Keratinocyte (primary cell): ENCODE measurements around the gene MICALL1. TPM values are rescaled to one million over a fixed set of nuclear protein-coding genes. Genes with fewer than 3 reads are reported as not detected.

ENCODE experiments used
- DNase-seq: peaks from one replicate; pipeline ENCODE4 v3.0.0-alpha.2; 2011; ENCODE audit warnings: low read depth, missing footprints, low spot score
- FAIRE-seq: peaks from 2 replicates; lab custom pipeline; 2011; peaks lifted over from hg19 to GRCh38; lab: Jason Lieb, UNC
- H2AFZ ChIP-seq: 2 replicates; pipeline ENCODE4 v1.6.0; 2012; ENCODE audit warnings: low read length, control low read depth, inconsistent platforms; ENCODE audit not compliant: control insufficient read depth
- H3K27ac ChIP-seq: 2 replicates; pipeline ENCODE4 v1.5.1; 2011; ENCODE audit warnings: low read length; ENCODE audit not compliant: control insufficient read depth, insufficient read depth
- H3K27me3 ChIP-seq: 3 replicates; pipeline ENCODE4 v1.6.0; 2011; ENCODE audit warnings: low read length; ENCODE audit not compliant: control insufficient read depth, insufficient read depth; ENCODE audit errors: extremely low read depth
- H3K36me3 ChIP-seq, 2 experiments: 2 replicates in 1 of 2; 3 replicates in 1 of 2; pipeline ENCODE4 v1.5.1; 2011; ENCODE audit warnings: low read length in 2 of 2, mild to moderate bottlenecking in 1 of 2; ENCODE audit not compliant: control insufficient read depth in 2 of 2, insufficient read depth in 2 of 2; ENCODE audit errors: extremely low read depth in 1 of 2
- H3K4me1 ChIP-seq: 3 replicates; pipeline ENCODE4 v1.5.1; 2011; ENCODE audit warnings: low read length; ENCODE audit not compliant: control insufficient read depth, insufficient read depth; ENCODE audit errors: extremely low read depth
- H3K4me2 ChIP-seq: 3 replicates; pipeline ENCODE4 v1.6.0; 2011; ENCODE audit warnings: low read depth, low read length; ENCODE audit not compliant: control insufficient read depth, insufficient read depth; ENCODE audit errors: extremely low read depth
- H3K4me3 ChIP-seq, 3 experiments: fragments of 200-600 bp in 1 of 3; sonication (generic) in 1 of 3; 2 replicates in 2 of 3; 3 replicates in 1 of 3; pipeline ENCODE4 v1.5.1; 2011 to 2016; ENCODE audit warnings: low read length in 3 of 3, mild to moderate bottlenecking in 3 of 3, control low read depth in 2 of 3, inconsistent platforms in 1 of 3, low read depth in 1 of 3, mixed read lengths in 1 of 3, mixed run types in 1 of 3, moderate library complexity in 1 of 3; ENCODE audit not compliant: control insufficient read depth in 2 of 3, insufficient read depth in 2 of 3; ENCODE audit errors: extremely low read depth in 1 of 3
- H3K79me2 ChIP-seq: 2 replicates; pipeline ENCODE4 v1.6.0; 2012; ENCODE audit warnings: low read length; ENCODE audit not compliant: control insufficient read depth, insufficient read depth
- H3K9ac ChIP-seq: 3 replicates; pipeline ENCODE4 v1.6.0; 2011; ENCODE audit warnings: low read length; ENCODE audit not compliant: control insufficient read depth, insufficient read depth; ENCODE audit errors: extremely low read depth
- H3K9me1 ChIP-seq: 3 replicates; pipeline ENCODE4 v1.6.0; 2011; ENCODE audit warnings: low read length; ENCODE audit not compliant: control insufficient read depth, insufficient read depth; ENCODE audit errors: extremely low read depth
- H3K9me3 ChIP-seq: 2 replicates; pipeline ENCODE4 v1.5.1; 2012; ENCODE audit warnings: low read depth, low read length; ENCODE audit not compliant: control insufficient read depth
- H4K20me1 ChIP-seq: 3 replicates; pipeline ENCODE4 v1.6.0; 2011; ENCODE audit warnings: low read length; ENCODE audit not compliant: control insufficient read depth, insufficient read depth; ENCODE audit errors: extremely low read depth
- CTCF ChIP-seq, 3 experiments: IDR thresholded peaks in 1 of 3; conservative IDR thresholded peaks in 1 of 3; optimal IDR thresholded peaks in 1 of 3; 2 replicates in 2 of 3; 3 replicates in 1 of 3; pipeline versions ENCODE3 to v1.5.1; 2011; ENCODE audit warnings: low read length in 3 of 3, mild to moderate bottlenecking in 3 of 3, moderate library complexity in 2 of 3, control low read depth in 1 of 3, inconsistent platforms in 1 of 3; ENCODE audit not compliant: insufficient read depth in 2 of 3; ENCODE audit errors: extremely low read depth in 1 of 3
- EZH2 ChIP-seq: IDR thresholded peaks from one replicate; pipeline ENCODE4 v1.6.1; 2012; ENCODE audit warnings: inconsistent platforms, mild to moderate bottlenecking, low read length, moderate library complexity
- dilution Hi-C: fragments of 300-500 bp; cut with MboI; formaldehyde crosslinking; loops from one replicate; pipeline ENCODE4 v1.7.0; 2020; ENCODE audit warnings: low sequenced_read_pairs; ENCODE audit not compliant: extremely low pct_ligation_motif_present
- polyA plus RNA-seq, 5 experiments: library from polyadenylated mRNA; depleted of rRNA in 3 of 5; stranded (reverse) in 3 of 5; stranded (forward) in 1 of 5; unstranded in 1 of 5; fragments of >200 nt; gene quantifications; 1 replicate in 1 of 5; 2 replicates in 3 of 5; 3 replicates in 1 of 5; pipeline versions ENCODE4 v1.2.1 to v1.2.3, GENCODE V29; 2011 to 2012; ENCODE audit warnings: missing spikeins in 2 of 5, low read depth in 1 of 5, low replicate concordance in 1 of 5

Gene MICALL1
- polyA plus RNA-seq, 1 donor (not counting 4 experiments of a cell fraction or from before 2014, with no cell fraction given), result 42.8 TPM

- dilution Hi-C loops, result no loop called here
- Histone ChIP-seq H2AFZ (no peak overlapping the region), H3K36me3 (peaks cover 48 to 56% of the 10 kb centered on the region in 2 experiments), H3K4me3 (peak overlapping the region; percentile 10 to 46 (median 27)), H3K27ac (peak overlapping the region; percentile 24), H3K9me1 (peaks cover 3% of the 10 kb centered on the region), H3K9ac (peak overlapping the region; percentile 45), H3K4me1 (peaks cover 38% of the 10 kb centered on the region), H3K9me3 (no peaks in the 10 kb centered on the region), H3K79me2 (peaks cover 81% of the 10 kb centered on the region), H4K20me1 (peaks cover 18% of the 10 kb centered on the region), H3K27me3 (no peaks in the 10 kb centered on the region), H3K4me2 (peak overlapping the region; percentile 70)
- FAIRE-seq (peak; percentile 29), DNase-seq (no peak)
- TF ChIP-seq EZH2, result no peak
- TF ChIP-seq CTCF (optimal IDR thresholded peaks at IDR 0.05 in 1 of 3, IDR thresholded peaks at IDR 0.05 in 1 of 3, conservative IDR thresholded peaks at IDR 0.05 in 1 of 3; ENCODE audit: extremely low read depth in 1 of 3, insufficient read depth in 2 of 3, low read length in 3 of 3), result no peak
Observed at GRCh38 chr22:37910890-37911672, 5.0 kb downstream of the MICALL1 start.

- H3K4me3 ChIP-seq, result no peak overlapping the region
- H3K9me1 ChIP-seq, result peaks cover 3% of the 10 kb centered on the region
- H4K20me1 ChIP-seq, result peaks cover 18% of the 10 kb centered on the region
- FAIRE-seq (no peak), DNase-seq (no peak)
- H2AFZ ChIP-seq, result no peak overlapping the region
- H3K27me3 ChIP-seq, result no peaks in the 10 kb centered on the region
- peaks cover 53 to 62% of the 10 kb centered on the region in 2 experiments for H3K36me3 ChIP-seq
- dilution Hi-C loops, result no loop called here
- TF ChIP-seq EZH2, result no peak
- TF ChIP-seq CTCF (optimal IDR thresholded peaks at IDR 0.05 in 1 of 3, IDR thresholded peaks at IDR 0.05 in 1 of 3, conservative IDR thresholded peaks at IDR 0.05 in 1 of 3; ENCODE audit: extremely low read depth in 1 of 3, insufficient read depth in 2 of 3, low read length in 3 of 3), result no peak
- H3K9ac ChIP-seq, result no peak overlapping the region
- H3K27ac ChIP-seq, result no peak overlapping the region
- H3K79me2 ChIP-seq, result peaks cover 83% of the 10 kb centered on the region
- peaks cover 38% of the 10 kb centered on the region for H3K4me1 ChIP-seq
- H3K4me2 ChIP-seq, result no peak overlapping the region
- H3K9me3 ChIP-seq, result no peaks in the 10 kb centered on the region
Observed at GRCh38 chr22:37911697-37912096, 5.6 kb downstream of the MICALL1 start.
